ENCODE results near the gene ABCG1.

DNA sequence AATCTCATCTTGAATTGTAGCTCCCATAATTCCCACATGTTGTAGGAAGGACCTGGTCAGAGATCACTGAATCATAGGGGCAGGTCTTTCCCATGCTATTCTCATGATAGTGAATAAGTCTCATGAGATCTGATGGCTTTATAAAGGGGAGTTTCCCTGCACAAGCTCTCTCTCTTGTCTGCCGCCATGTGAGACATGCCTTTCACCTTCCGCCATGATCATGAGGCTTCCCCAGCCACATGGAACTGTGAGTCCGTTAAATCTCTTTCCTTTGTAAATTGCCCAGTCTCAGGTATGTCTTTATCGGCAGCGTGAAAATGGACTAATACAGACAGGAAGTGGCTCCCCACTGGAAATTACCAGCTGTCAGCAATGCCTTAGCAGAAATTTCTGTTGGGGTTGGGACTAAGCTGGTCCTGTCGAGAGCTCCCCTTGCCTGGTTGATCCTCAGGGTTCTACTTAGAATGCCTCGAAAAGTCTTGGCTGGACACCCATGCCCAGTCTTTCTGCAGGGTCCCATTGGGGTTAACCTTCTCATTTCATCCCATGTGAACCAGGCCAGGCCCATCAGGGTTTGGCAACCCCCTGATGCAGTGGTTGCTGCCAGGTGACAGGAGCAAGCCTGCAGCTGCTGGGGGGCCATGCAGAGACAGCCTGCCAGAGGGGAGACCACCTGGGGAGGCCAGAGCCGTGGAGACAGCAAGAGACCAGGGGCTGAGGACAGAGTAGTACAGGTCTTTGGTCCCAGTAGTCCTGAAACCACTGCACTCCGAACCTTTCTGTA is 2.8 kb upstream of the ABCG1 start:
- TF ChIP-seq EZH2 (IDR thresholded peaks at IDR 0.05; ENCODE audit: low read depth), result no peak
- TF ChIP-seq, protein P1, sequence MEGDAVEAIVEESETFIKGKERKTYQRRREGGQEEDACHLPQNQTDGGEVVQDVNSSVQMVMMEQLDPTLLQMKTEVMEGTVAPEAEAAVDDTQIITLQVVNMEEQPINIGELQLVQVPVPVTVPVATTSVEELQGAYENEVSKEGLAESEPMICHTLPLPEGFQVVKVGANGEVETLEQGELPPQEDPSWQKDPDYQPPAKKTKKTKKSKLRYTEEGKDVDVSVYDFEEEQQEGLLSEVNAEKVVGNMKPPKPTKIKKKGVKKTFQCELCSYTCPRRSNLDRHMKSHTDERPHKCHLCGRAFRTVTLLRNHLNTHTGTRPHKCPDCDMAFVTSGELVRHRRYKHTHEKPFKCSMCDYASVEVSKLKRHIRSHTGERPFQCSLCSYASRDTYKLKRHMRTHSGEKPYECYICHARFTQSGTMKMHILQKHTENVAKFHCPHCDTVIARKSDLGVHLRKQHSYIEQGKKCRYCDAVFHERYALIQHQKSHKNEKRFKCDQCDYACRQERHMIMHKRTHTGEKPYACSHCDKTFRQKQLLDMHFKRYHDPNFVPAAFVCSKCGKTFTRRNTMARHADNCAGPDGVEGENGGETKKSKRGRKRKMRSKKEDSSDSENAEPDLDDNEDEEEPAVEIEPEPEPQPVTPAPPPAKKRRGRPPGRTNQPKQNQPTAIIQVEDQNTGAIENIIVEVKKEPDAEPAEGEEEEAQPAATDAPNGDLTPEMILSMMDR (conservative IDR thresholded peaks at IDR 0.05), result no peak
